LHCN-M2 (cell line): ENCODE data around the gene HOXB1. TPM values are rescaled to one million over a fixed set of nuclear protein-coding genes. Genes with fewer than 3 reads are reported as not detected.

Experiments used
- DNase-seq: peaks from one replicate; pipeline ENCODE4 v3.0.0-alpha.2; 2012; ENCODE audit warnings: low read depth
- total RNA-seq: library from RNA; depleted of rRNA; stranded (reverse); fragments of >200 nt; gene quantifications from 2 replicates; pipeline ENCODE4 v1.2.3, GENCODE V29; 2014

HOXB1 gene
- total RNA-seq, 1 experiment from 2014 or later = not detected

DNA sequence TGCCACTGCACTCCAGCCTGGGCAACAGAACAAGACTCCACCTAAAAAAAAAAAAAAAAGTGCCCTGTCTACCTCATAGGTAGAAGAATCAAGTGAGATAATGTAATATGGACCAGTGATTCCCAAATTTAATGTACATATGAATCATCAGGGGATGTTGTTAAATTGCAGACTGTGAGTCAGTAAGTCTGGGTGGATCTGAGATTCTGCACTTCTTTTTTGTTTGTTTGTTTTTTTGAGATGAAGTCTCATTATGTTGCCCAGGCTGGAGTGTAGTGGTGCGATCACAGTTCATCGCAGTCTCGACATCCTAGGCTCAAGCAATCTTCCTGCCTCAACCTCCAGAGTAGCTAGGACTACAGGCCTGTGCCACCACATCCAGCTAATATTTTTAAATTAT lies 31.6 kb downstream of the HOXB1 start:
- DNase-seq = peak; percentile 54

GRCh38 chr17:48498164-48498850 lies 32.5 kb downstream of the HOXB1 start:
- DNase-seq = peak; percentile 85

DNA sequence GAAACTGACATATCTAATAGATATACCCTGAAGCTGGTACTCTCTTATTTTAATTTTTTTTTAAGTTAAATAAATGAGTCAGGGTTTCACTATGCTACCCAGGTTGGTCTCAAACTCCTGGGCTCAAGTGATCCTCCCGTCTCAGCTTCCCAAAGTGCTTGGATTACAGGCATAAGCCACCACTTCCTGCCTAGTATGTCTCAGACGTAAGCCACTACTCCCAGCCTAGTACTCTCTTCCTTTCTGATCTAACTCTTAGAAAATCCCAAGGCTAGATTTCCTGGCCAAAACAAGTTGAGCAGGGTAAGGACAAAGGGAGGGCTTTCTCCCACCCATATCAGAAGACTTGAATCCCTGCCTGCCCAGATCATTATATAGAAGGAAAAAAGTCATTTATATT lies 33.7 kb downstream of the HOXB1 start:
- peak; percentile 87 for DNase-seq

GRCh38 chr17:48494335-48494734 lies 36.5 kb downstream of the HOXB1 start:
- peak; percentile 93 for DNase-seq

- peak; percentile 77 for DNase-seq
These were observed 38.2 kb downstream of the HOXB1 start for GRCh38 chr17:48492401-48493298.

GRCh38 chr17:48491527-48492273 lies 39.1 kb downstream of the HOXB1 start:
- DNase-seq = no peak

- no peak for DNase-seq
These were observed 40.3 kb downstream of the HOXB1 start for GRCh38 chr17:48490451-48490892.

GRCh38 chr17:48489781-48490180 lies 41.0 kb downstream of the HOXB1 start:
- DNase-seq = no peak

GRCh38 chr17:48488548-48489106 lies 42.2 kb downstream of the HOXB1 start:
- DNase-seq = no peak

DNA sequence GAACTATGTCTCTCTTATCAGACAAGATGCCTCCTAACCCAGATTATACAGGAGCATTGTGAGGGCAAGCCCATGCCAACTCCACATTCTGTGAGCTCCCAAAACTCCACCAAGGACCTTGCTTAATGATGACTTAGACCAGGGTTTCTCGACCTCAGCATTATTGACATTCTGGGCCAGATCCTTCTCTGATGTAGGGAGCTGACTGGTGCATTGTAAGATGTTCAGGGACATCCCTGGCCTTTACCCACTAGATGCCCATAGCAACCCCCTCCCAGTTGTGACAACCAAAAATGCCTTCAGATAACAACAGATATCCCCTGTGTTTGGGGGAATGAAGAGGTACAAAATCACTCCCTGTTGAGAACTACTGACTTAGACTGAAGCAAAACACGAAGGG lies 43.6 kb downstream of the HOXB1 start:
- DNase-seq = peak; percentile 64

DNA sequence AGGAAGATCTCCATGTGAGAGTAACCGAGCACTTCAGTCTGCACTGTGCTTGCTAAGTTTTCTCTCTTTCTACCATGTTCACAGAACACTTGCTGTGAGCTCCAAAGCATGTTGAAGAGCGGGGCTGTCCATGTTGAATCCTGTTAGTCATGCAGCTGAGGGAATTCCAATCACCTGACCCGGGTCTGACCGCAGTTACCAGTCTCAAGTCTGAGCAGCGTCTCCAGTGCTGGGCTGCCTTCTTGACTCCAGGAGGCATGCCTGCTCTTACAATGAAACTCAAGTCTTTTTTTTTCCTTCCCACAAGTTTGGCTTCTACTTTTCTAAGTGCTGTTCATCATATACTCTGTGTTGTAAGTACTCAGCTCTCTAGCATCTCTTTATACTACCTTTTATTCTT lies 44.3 kb downstream of the HOXB1 start:
- DNase-seq = peak; percentile 98

DNA sequence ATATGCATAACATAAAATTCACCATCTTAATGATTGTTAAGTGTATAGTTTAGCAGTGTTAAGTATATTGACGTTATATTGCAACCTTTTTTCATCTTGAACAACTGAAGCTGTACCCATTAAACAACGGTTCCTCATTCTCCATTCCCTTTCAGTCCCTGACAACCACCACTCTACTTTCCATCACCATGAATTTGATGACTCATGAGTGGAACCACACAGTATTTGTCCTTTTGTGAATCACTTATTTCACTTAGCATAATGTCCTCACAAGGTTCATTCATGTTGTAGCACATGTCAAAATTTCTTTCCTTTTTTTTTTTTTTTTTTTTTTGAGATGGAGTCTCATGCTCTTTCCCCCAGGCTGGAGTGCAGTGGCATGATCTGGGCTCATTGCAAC lies 46.0 kb downstream of the HOXB1 start:
- DNase-seq = peak; percentile 94

DNA sequence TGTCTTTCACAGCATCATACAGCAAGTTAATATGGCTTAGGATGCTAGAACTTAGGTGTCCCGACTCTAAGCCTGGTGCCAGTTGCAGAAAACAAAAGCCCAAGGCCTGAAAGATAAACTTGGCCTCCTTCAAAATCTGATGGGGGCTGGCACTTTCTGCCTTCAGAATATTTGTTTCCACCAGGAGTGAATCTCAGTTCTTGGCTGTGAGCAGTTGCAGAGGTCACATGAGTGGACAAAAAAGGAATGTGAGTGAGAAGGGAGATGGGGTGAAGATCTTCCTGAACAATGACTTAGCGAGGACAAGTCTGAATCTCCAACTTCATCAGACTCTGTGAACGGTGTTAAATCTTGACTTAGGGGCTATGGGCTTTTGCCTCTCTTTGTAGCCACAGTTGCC lies 46.6 kb downstream of the HOXB1 start:
- peak; percentile 91 for DNase-seq

- peak; percentile 100 for DNase-seq
These were observed 47.2 kb downstream of the HOXB1 start for GRCh38 chr17:48483471-48484131.

GRCh38 chr17:48483004-48483403 lies 47.8 kb downstream of the HOXB1 start:
- DNase-seq = no peak

DNA sequence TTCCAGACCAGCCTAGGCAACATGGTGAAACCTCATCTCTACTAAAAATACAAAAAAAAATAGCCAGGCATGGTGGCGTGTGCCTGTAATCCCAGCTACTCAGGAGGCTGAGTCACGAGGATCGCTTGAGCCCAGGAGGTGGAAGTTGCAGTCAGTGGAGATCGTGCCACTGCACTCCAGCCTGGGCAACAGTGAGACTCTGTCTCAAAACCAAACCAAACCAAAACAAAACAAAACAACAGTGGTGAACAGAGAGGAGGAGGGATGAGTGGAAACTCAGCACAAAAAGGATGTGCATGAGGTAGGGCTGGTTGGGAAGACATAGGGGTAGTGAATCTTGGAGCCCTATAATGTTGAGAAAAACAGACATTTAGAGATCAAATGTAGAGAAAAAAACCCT lies 48.5 kb downstream of the HOXB1 start:
- peak; percentile 93 for DNase-seq

DNA sequence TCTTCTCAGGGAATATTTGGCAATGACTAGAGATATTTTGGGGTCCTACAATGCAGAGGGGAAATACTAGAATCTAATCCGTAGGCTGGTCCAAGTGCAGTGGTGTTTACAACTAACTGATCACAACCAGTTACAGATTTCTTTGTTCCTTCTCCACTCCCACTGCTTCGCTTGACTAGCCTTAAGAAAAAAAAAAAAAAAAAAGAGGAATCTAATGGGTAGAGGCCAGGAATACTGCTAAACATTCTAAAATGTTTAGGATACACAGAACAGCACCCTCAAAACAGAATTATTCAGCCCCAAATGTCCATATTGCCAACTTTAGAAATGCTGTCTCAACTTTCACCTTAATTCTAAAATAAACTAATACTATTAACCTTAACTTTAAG lies 51.8 kb downstream of the HOXB1 start:
- DNase-seq = no peak
